HepG2 (cell line): ENCODE data around the gene CCDC57. TPM values are rescaled to one million over a fixed set of nuclear protein-coding genes. Genes with fewer than 3 reads are reported as not detected.

Source experiments
- CEBPG ChIP-seq: IDR thresholded peaks from 2 replicates; pipeline ENCODE4 v1.6.1; 2016
- DBP ChIP-seq: sonication (generic); formaldehyde crosslinking; IDR thresholded peaks from 2 replicates; pipeline ENCODE4 v1.4.0; 2020; ENCODE audit warnings: missing genetic modification reagents; ENCODE audit errors: not compliant biosample characterization
- DPF2 ChIP-seq: sonication (generic); formaldehyde crosslinking; IDR thresholded peaks from 2 replicates; pipeline ENCODE4 v1.4.0; 2020; ENCODE audit warnings: mild to moderate bottlenecking, low read depth, missing genetic modification reagents, borderline replicate concordance
- FOXA3 ChIP-seq: IDR thresholded peaks from 2 replicates; pipeline ENCODE4 v1.6.1; 2016; ENCODE audit warnings: missing genetic modification reagents, missing compliant biosample characterization
- GZF1 ChIP-seq: sonication (generic); formaldehyde crosslinking; IDR thresholded peaks from 2 replicates; pipeline ENCODE4 v1.5.1; 2020; ENCODE audit warnings: mild to moderate bottlenecking, missing genetic modification reagents
- NCOR1 ChIP-seq: fragments of 200-600 bp; sonication (generic); IDR thresholded peaks from 2 replicates; pipeline ENCODE4 v1.7.0; 2017; ENCODE audit warnings: antibody characterized with exemption, low read length, borderline replicate concordance
- PLSCR1 ChIP-seq: sonication (generic); formaldehyde crosslinking; IDR thresholded peaks from 2 replicates; pipeline ENCODE4 v1.5.0; 2020; ENCODE audit warnings: missing genetic modification reagents, mild to moderate bottlenecking, borderline replicate concordance
- SAP130 ChIP-seq: IDR thresholded peaks from 2 replicates; pipeline ENCODE4 v1.6.1; 2016; ENCODE audit warnings: low read depth
- SETDB1 ChIP-seq: sonication (generic); formaldehyde crosslinking; IDR thresholded peaks from 2 replicates; pipeline ENCODE4 v1.5.1; 2020; ENCODE audit warnings: missing genetic modification reagents, mild to moderate bottlenecking, borderline replicate concordance
- SIN3B ChIP-seq: fragments of 150-350 bp; IDR thresholded peaks from 2 replicates; pipeline ENCODE4 v1.6.1; 2014; ENCODE audit warnings: low read length
- TBX2 ChIP-seq: sonication (generic); formaldehyde crosslinking; IDR thresholded peaks from 2 replicates; pipeline ENCODE4 v1.5.0; 2020; ENCODE audit warnings: missing genetic modification reagents, mild to moderate bottlenecking, borderline replicate concordance
- TBX3 ChIP-seq: fragments of 450-650 bp; IDR thresholded peaks from 2 replicates; pipeline ENCODE4 v1.6.1; 2017; ENCODE audit warnings: antibody characterized with exemption, mild to moderate bottlenecking, inconsistent platforms, borderline replicate concordance
- ZBTB42 ChIP-seq: sonication (generic); formaldehyde crosslinking; IDR thresholded peaks from 2 replicates; pipeline ENCODE4 v1.5.0; 2020; ENCODE audit warnings: mild to moderate bottlenecking, missing genetic modification reagents
- ZNF280B ChIP-seq: sonication (generic); formaldehyde crosslinking; IDR thresholded peaks from 2 replicates; pipeline ENCODE4 v1.5.0; 2020; ENCODE audit warnings: missing genetic modification reagents, mild to moderate bottlenecking, borderline replicate concordance
- ZNF367 ChIP-seq: sonication (generic); formaldehyde crosslinking; IDR thresholded peaks from 2 replicates; pipeline ENCODE4 v1.4.0; 2020; ENCODE audit warnings: missing genetic modification reagents, borderline replicate concordance
- ZNF557 ChIP-seq: sonication (generic); formaldehyde crosslinking; IDR thresholded peaks from 2 replicates; pipeline ENCODE4 v1.4.0; 2020; ENCODE audit warnings: missing genetic modification reagents
- ZNF572 ChIP-seq: sonication (generic); formaldehyde crosslinking; IDR thresholded peaks from 2 replicates; pipeline ENCODE4 v1.5.1; 2020; ENCODE audit warnings: mild to moderate bottlenecking, missing genetic modification reagents
- ZNF589 ChIP-seq: sonication (generic); formaldehyde crosslinking; conservative IDR thresholded peaks from 2 replicates; pipeline ENCODE4 v1.8.0; 2022; ENCODE audit warnings: mild to moderate bottlenecking, moderate library complexity, missing genetic modification reagents
- ZNF646 ChIP-seq: sonication (generic); formaldehyde crosslinking; IDR thresholded peaks from 2 replicates; pipeline ENCODE4 v1.9.0; 2021; ENCODE audit warnings: mild to moderate bottlenecking, missing genetic modification reagents
- ZNF83 ChIP-seq: sonication (generic); formaldehyde crosslinking; IDR thresholded peaks from 2 replicates; pipeline ENCODE4 v1.4.0; 2020; ENCODE audit warnings: missing genetic modification reagents, mild to moderate bottlenecking, borderline replicate concordance
- polyA plus RNA-seq, 8 experiments: library from polyadenylated mRNA; depleted of rRNA in 3 of 8; stranded (reverse) in 7 of 8; unstranded in 1 of 8; fragments of >200 nt; fragmentation: Illumina TruSeq in 4 of 8; extraction: Trizol in 4 of 8; gene quantifications; 2 replicates each; pipeline versions ENCODE4 v1.2.1 to v1.2.3, GENCODE V29; 2011 to 2016; ENCODE audit warnings: low read depth in 4 of 8, missing spikeins in 1 of 8, mixed read lengths in 1 of 8; ENCODE audit not compliant: insufficient read depth in 1 of 8
- total RNA-seq, 5 experiments: library from RNA; depleted of rRNA; stranded (reverse); fragments of >200 nt; fragmentation: Illumina TruSeq; extraction: Trizol; gene quantifications; 2 replicates each; pipeline ENCODE4 v1.2.3, GENCODE V29; 2016; ENCODE audit warnings: low read depth in 1 of 5

CCDC57 gene
- total and polyA plus RNA-seq, 2 of the 13 experiments (the other 11 are each of a cell fraction or from before 2014, with no cell fraction given) = 59.3 to 59.9 TPM

- TF ChIP-seq ZNF557 (CRISPR knock-in tag) = no peak
- TF ChIP-seq TBX3 = peak; percentile 83; the same call in 1 of the 2 replicates
- TF ChIP-seq ZBTB42 (CRISPR knock-in tag) = no peak; the same call in 1 of the 2 replicates
- TF ChIP-seq DPF2 (CRISPR knock-in tag) = peak; percentile 71
- TF ChIP-seq ZNF367 = no peak
- no peak; the same call in none of the 2 replicates for TF ChIP-seq ZNF280B (CRISPR knock-in tag)
- TF ChIP-seq ZNF572 (CRISPR knock-in tag) = 0 out of 2 replicates have a peak, but pooled peaks have one; percentile 70
- TF ChIP-seq NCOR1 = peak; percentile 62; the same call in 1 of the 2 replicates
- no peak for TF ChIP-seq SETDB1 (CRISPR knock-in tag)
- TF ChIP-seq TBX2 (CRISPR knock-in tag) = peak; percentile 99
- TF ChIP-seq SIN3B = no peak
- no peak for TF ChIP-seq DBP (CRISPR knock-in tag)
- TF ChIP-seq ZNF83 (CRISPR knock-in tag) = no peak; the same call in 1 of the 2 replicates
- TF ChIP-seq ZNF589 (CRISPR knock-in tag) = no peak; the same call in 1 of the 2 replicates
- peak; percentile 96 for TF ChIP-seq SAP130
- TF ChIP-seq GZF1 (CRISPR knock-in tag) = peak; percentile 97
- TF ChIP-seq ZNF646 (CRISPR knock-in tag) = no peak
- peak; percentile 88 for TF ChIP-seq FOXA3 (CRISPR knock-in tag)
- TF ChIP-seq PLSCR1 (CRISPR knock-in tag) = no peak
- TF ChIP-seq CEBPG (CRISPR knock-in tag) = peak; percentile 86
These were observed 19.1 kb upstream of the CCDC57 start (continued) for GRCh38 chr17:82231562-82232321.
